Lower lobe of right lung (tissue), 2 donors: ENCODE data around the gene RAB6C. TPM values are rescaled to one million over a fixed set of nuclear protein-coding genes. Genes with fewer than 3 reads are reported as not detected.
"Not testable (repeated sequence)": the region's sequence is repeated elsewhere in the genome, so short reads cannot be mapped to it uniquely, and the experiment has no call there.

Source experiments
- ATAC-seq, 2 donors: fragments of 200-7000 bp; cut with Tn5 transposase; one replicate each; pipeline ENCODE4 v1.9.1; 2020 to 2022; ENCODE audit warnings: mild to moderate bottlenecking in 2 of 2, moderate library complexity in 2 of 2
- DNase-seq: peaks from one replicate; pipeline ENCODE4 v3.0.0-alpha.2; 2020
- H3K27ac ChIP-seq: fragments of 200-600 bp; one replicate; pipeline ENCODE4 v1.8.0; 2022
- H3K27me3 ChIP-seq: fragments of 200-600 bp; one replicate; pipeline ENCODE4 v1.8.0; 2022; ENCODE audit warnings: low read depth
- H3K36me3 ChIP-seq: fragments of 200-600 bp; one replicate; pipeline ENCODE4 v1.8.0; 2022; ENCODE audit warnings: mild to moderate bottlenecking
- H3K4me1 ChIP-seq: fragments of 200-600 bp; one replicate; pipeline ENCODE4 v1.8.0; 2022
- H3K4me3 ChIP-seq: fragments of 200-600 bp; one replicate; pipeline ENCODE4 v1.8.0; 2022; ENCODE audit warnings: mild to moderate bottlenecking
- H3K9me3 ChIP-seq: fragments of 200-600 bp; one replicate; pipeline ENCODE4 v1.8.0; 2022
- intact Hi-C: fragments of 100-400 bp; cut with DNase I; formaldehyde crosslinking; loops from one replicate; pipeline ENCODE4 v1.11.0; 2022
- long read RNA-seq: library from polyadenylated mRNA; unstranded; transcript quantifications from one replicate; pipeline ENCODE4 v2.0.0, GENCODE V29; 2021
- total RNA-seq: library from RNA; stranded (reverse); fragmentation: NEBNext Ultra II Directional; extraction: Animal tissue kit (Norgen Biotek cat#: 25700); gene quantifications from one replicate; pipeline ENCODE4 v1.2.1, GENCODE V29; 2021
- TF ChIP-seq, protein P1 (sequence below): fragments of 200-600 bp; IDR thresholded peaks from one replicate; pipeline ENCODE4 v1.8.0; 2022; ENCODE audit warnings: antibody characterized with exemption, mild to moderate bottlenecking
- donor health status: DM: no; HTN: yes; CAD: no; lungs with severe emphysema.

The RAB6C gene
- total RNA-seq: not detected
- long read RNA-seq: 0 reads

- H3K9me3 ChIP-seq, H3K4me1 ChIP-seq, H3K36me3 ChIP-seq, H3K27ac ChIP-seq, intact Hi-C loops, DNase-seq: not testable (repeated sequence)
- Histone ChIP-seq H3K4me3 (peak within 1 kb of the TSS; percentile 41), H3K27me3 (peaks cover 39% of the 10 kb centered on the region)
- ATAC-seq: peak; percentile 62 to 68
These were observed at the start of gene RAB6C for GRCh38 chr2:129979629-129980155. TSS of gene RAB6C (plus strand) at chr2:129979666. CDS start at chr2:129980116, 450 bp downstream.

DNA sequence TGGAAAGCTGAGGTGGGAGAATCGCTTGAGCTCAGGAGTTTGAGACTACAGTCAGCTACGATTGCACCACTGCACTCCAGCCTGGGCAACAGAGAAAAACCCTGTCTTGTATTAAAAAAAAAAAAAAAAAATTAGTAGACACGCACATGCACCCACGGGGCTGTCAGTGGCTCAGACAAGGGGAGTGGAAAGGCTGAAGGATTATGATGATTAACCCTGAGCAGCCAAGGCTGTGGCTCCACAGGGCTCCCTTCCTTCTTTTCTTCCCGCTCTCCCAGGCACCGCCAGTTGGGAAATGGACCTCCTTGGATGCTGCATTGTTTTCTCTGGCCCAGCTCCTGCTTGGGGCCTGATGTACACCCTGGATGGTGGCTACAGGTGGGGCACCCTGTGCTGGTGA lies 49.0 kb upstream of the RAB6C start:
- Histone ChIP-seq H3K4me1 (no peaks in the 10 kb centered on the region), H3K27ac (no peak overlapping the region), H3K27me3 (peaks cover 6% of the 10 kb centered on the region), H3K9me3 (no peaks in the 10 kb centered on the region), H3K36me3 (no peaks in the 10 kb centered on the region), H3K4me3 (no peak overlapping the region)
- TF ChIP-seq, protein P1, sequence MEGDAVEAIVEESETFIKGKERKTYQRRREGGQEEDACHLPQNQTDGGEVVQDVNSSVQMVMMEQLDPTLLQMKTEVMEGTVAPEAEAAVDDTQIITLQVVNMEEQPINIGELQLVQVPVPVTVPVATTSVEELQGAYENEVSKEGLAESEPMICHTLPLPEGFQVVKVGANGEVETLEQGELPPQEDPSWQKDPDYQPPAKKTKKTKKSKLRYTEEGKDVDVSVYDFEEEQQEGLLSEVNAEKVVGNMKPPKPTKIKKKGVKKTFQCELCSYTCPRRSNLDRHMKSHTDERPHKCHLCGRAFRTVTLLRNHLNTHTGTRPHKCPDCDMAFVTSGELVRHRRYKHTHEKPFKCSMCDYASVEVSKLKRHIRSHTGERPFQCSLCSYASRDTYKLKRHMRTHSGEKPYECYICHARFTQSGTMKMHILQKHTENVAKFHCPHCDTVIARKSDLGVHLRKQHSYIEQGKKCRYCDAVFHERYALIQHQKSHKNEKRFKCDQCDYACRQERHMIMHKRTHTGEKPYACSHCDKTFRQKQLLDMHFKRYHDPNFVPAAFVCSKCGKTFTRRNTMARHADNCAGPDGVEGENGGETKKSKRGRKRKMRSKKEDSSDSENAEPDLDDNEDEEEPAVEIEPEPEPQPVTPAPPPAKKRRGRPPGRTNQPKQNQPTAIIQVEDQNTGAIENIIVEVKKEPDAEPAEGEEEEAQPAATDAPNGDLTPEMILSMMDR: no peak
- intact Hi-C loops: no loop called here
- DNase-seq: no peak
- ATAC-seq: peak in 1 of 2 donors; percentile 12

GRCh38 chr2:129933387-129933786 lies 46.1 kb upstream of the RAB6C start:
- H3K9me3 ChIP-seq, H3K27ac ChIP-seq, H3K4me3 ChIP-seq, H3K36me3 ChIP-seq, intact Hi-C loops, H3K4me1 ChIP-seq, DNase-seq, H3K27me3 ChIP-seq, ATAC-seq: not testable (repeated sequence)

- no peak for DNase-seq
- H3K27me3 ChIP-seq: peaks cover 6% of the 10 kb centered on the region
- TF ChIP-seq, protein P1: no peak
- H3K4me3 ChIP-seq: no peak overlapping the region
- intact Hi-C loops: no loop called here
- no peaks in the 10 kb centered on the region for H3K9me3 ChIP-seq
- no peaks in the 10 kb centered on the region for H3K36me3 ChIP-seq
- peak in 1 of 2 donors; percentile 17 for ATAC-seq
- no peak overlapping the region for H3K27ac ChIP-seq
- no peaks in the 10 kb centered on the region for H3K4me1 ChIP-seq
These were observed 45.2 kb upstream of the RAB6C start for GRCh38 chr2:129934044-129934822.

DNA sequence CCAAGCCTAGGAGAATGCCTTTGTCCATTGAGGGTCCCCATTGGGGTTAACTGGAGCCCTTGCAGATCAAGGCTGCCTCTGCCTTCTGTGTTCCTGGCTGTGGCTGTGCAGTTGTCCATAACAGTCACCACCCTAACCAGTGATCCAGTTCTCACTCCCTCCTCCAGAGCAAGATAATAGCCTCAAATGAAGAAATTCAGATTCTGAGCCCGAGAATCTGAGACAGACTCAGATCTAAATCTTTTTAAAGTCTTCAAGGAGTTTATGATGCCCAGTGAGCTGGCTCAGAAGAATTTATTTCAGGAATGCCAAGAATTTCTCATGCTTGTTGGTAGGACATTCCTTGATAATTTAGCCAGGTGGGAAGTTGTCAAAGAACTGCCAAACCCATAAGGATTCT lies 44.3 kb upstream of the RAB6C start:
- intact Hi-C loops: no loop called here
- no peaks in the 10 kb centered on the region for H3K36me3 ChIP-seq
- ATAC-seq (no peak), DNase-seq (no peak)
- H3K9me3 ChIP-seq: no peaks in the 10 kb centered on the region
- no peaks in the 10 kb centered on the region for H3K4me1 ChIP-seq
- no peak overlapping the region for H3K4me3 ChIP-seq
- TF ChIP-seq, protein P1: no peak
- H3K27me3 ChIP-seq: peaks cover 6% of the 10 kb centered on the region
- H3K27ac ChIP-seq: no peak overlapping the region

DNA sequence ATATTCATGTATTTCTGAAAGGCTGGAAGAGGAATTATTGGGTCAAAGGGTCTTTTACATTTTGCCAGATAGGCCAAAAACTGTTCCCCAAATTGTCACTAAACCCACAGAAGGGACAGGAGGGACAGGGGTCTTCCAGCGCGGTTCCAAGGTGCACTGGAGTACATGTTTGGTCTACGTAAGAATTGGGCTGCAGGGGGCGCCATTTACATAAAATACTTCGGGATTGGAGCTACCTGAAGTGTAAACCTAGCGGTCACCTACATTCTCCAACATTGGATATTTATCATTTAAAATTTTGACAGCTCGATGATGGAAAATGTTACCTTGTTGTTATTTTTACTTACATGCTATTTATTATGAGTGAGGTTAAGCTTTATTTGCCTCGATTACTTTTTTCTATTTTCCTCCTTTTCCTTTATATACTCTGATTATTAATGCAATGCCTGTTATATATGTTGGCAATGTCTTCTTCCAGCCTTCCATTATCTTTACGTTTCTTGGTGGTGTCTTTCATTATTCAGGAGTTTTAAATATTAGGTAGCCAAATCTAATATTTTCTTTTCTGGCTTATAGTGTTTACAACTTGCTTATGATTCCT lies 43.0 kb upstream of the RAB6C start:
- Histone ChIP-seq H3K4me1 (no peaks in the 10 kb centered on the region), H3K4me3 (no peak overlapping the region), H3K9me3 (no peaks in the 10 kb centered on the region), H3K27me3 (peaks cover 6% of the 10 kb centered on the region), H3K27ac (no peak overlapping the region), H3K36me3 (no peaks in the 10 kb centered on the region)
- ATAC-seq (peak in 1 of 2 donors; percentile 59), DNase-seq (no peak)
- intact Hi-C loops: no loop called here
- TF ChIP-seq, protein P1: no peak

- ATAC-seq, intact Hi-C loops, DNase-seq, H3K4me3 ChIP-seq, H3K36me3 ChIP-seq, H3K9me3 ChIP-seq, H3K4me1 ChIP-seq, H3K27me3 ChIP-seq, H3K27ac ChIP-seq: not testable (repeated sequence)
These were observed 40.5 kb upstream of the RAB6C start for GRCh38 chr2:129938850-129939471.

DNA sequence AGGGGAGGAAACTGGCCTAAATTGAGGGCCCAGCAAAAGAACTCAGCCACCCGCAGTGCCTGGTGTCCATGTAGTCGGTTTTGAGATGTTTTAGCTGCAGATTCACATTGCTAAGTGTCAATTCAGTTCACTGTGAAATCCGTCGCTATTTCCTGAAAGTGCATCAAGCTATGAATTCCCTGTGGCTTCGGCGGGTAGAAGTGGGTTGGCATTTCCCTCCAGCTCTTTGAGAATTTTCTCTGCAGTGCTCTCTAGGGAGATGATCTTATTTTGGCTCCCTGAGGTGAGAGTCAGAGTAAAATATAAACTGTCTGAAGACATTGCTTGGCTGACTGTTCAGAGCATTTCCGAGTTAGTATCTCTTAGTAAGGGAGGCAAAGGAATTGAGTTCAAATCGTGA lies 36.0 kb upstream of the RAB6C start:
- intact Hi-C loops, ATAC-seq: not testable (repeated sequence)

More for the DNA sequence above, 36.0 kb upstream of the RAB6C start:
- not testable (repeated sequence) for H3K27me3 ChIP-seq, H3K4me3 ChIP-seq, DNase-seq, H3K9me3 ChIP-seq, H3K36me3 ChIP-seq, H3K27ac ChIP-seq, H3K4me1 ChIP-seq
